Memory B cell (primary cell): ENCODE data around the gene KDM6B.

Experiments used
- ATAC-seq: fragments of 150-1000 bp; cut with Tn5 transposase; 2 replicates; pipeline ENCODE4 v1.10.0; 2021; ENCODE audit warnings: low read depth, mild to moderate bottlenecking, moderate library complexity
- DNase-seq, 2 donors: peaks; one replicate each; pipeline ENCODE4 v3.0.0; 2022; ENCODE audit warnings: low spot score in 2 of 2
- H3K27ac Mint-ChIP-seq: one replicate; pipeline ENCODE4 v1.8.0; 2022; ENCODE audit warnings: mild to moderate bottlenecking, moderate library complexity, mixed read lengths
- H3K27me3 Mint-ChIP-seq: one replicate; pipeline ENCODE4 v1.8.0; 2022; ENCODE audit warnings: mixed read lengths
- H3K36me3 Mint-ChIP-seq: one replicate; pipeline ENCODE4 v1.8.0; 2022; ENCODE audit warnings: mild to moderate bottlenecking, mixed read lengths
- H3K4me1 Mint-ChIP-seq: one replicate; pipeline ENCODE4 v1.8.0; 2022; ENCODE audit warnings: mixed read lengths
- H3K4me3 Mint-ChIP-seq: one replicate; pipeline ENCODE4 v1.8.0; 2022; ENCODE audit warnings: mild to moderate bottlenecking, moderate library complexity, mixed read lengths
- H3K9me3 Mint-ChIP-seq: one replicate; pipeline ENCODE4 v1.8.0; 2022; ENCODE audit warnings: mixed read lengths

Gene KDM6B

DNA sequence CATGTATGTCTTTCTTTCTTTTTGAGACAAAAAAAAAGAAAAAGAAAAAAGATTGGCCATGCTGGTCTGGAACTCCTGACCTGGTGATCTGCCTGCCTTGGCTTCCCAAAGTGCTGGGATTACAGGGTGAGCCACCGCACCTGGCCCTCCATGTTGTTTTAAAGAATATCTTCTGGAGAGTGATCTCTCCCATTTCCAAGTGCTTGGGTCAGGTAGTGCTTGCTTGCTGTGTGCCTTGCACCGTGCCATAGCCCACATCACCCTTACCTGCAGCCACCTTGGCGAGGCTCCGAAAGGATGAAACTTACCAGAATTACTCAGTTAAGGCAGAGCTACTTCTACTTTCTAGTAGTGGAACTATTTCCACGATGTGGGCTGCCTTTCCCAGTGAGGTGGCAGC is 19.0 kb upstream of the KDM6B start:
- H3K27me3 Mint-ChIP-seq = peaks cover 2% of the 10 kb centered on the region
- H3K4me1 Mint-ChIP-seq = no peaks in the 10 kb centered on the region
- no peak for ATAC-seq
- H3K9me3 Mint-ChIP-seq = no peaks in the 10 kb centered on the region
- H3K4me3 Mint-ChIP-seq = no peak overlapping the region
- no peak overlapping the region for H3K27ac Mint-ChIP-seq
- H3K36me3 Mint-ChIP-seq = no peaks in the 10 kb centered on the region
- DNase-seq = no peak

DNA sequence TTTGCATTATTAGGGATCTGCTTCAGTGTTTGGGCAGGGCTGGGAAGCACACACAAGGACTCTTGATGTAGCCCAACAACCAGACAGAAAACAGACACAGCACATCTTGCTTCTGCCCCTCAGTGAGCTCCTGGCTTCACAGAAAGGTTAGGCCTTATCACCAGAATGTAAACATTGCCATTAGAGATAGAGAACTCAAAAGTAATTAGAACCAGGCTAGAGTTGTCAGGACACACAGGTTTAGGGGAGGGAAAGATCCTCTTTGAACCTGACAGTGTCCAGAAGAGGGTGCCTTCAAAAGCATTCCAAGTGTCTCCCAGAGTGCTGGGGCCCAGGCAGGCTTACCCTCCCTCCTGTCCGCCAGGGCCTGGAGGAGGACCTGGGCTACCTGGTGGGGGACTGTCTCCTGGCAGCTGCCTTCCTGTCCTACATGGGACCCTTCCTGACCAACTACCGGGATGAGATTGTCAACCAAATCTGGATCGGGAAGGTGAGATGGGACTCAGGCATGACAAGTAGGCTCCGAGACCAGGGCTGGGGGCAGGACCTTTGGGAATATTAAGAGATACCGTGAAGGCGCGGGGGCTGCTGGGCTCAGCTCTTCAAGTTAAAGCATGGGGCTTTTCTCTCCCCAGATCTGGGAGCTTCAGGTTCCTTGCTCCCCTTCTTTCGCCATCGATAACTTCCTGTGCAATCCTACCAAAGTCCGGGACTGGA is 16.9 kb upstream of the KDM6B start:
- H3K36me3 Mint-ChIP-seq = no peaks in the 10 kb centered on the region
- no peak overlapping the region for H3K4me3 Mint-ChIP-seq
- peaks cover 4% of the 10 kb centered on the region for H3K27me3 Mint-ChIP-seq
- H3K27ac Mint-ChIP-seq = no peak overlapping the region
- ATAC-seq (no peak), DNase-seq (no peak)
- H3K4me1 Mint-ChIP-seq = no peaks in the 10 kb centered on the region
- no peaks in the 10 kb centered on the region for H3K9me3 Mint-ChIP-seq

DNA sequence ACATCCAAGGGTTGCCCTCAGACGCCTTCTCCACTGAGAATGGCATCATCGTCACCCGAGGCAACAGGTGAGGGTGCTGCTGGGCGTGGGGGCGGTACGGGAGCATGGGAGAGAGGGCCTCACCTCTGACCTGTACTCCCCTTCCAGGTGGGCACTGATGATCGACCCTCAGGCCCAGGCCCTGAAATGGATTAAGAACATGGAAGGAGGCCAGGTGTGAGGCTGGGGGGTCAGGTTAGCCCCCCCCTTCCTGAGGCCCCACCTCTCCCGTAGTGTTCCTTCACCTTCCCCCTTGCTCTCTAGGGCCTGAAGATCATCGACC is 16.4 kb upstream of the KDM6B start:
- Mint-ChIP-seq H3K36me3 (no peaks in the 10 kb centered on the region), H3K9me3 (no peaks in the 10 kb centered on the region), H3K4me3 (no peak overlapping the region), H3K27me3 (peaks cover 4% of the 10 kb centered on the region), H3K27ac (no peak overlapping the region), H3K4me1 (no peaks in the 10 kb centered on the region)
- ATAC-seq (no peak), DNase-seq (no peak)

DNA sequence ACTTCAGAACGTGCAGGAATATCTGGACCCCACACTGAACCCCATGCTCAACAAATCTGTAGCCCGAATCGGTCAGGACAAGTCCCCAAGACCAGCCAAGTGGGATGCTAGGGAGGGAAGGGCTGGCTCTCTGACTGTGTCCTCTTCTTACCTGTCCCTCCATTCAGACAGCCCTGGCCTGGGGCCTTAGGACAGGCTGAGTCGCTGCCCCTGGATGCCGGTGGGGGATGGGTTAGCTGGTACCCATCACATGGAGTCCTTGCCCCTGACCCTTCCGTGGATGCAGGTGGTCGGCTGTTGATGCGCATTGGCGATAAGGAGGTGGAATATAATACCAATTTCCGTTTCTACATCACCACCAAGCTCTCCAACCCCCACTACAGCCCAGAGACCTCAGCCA is 16.0 kb upstream of the KDM6B start:
- Mint-ChIP-seq H3K27me3 (peaks cover 4% of the 10 kb centered on the region), H3K9me3 (no peaks in the 10 kb centered on the region), H3K4me1 (no peaks in the 10 kb centered on the region), H3K36me3 (no peaks in the 10 kb centered on the region), H3K4me3 (no peak overlapping the region), H3K27ac (no peak overlapping the region)
- DNase-seq = no peak
- ATAC-seq = no peak

DNA sequence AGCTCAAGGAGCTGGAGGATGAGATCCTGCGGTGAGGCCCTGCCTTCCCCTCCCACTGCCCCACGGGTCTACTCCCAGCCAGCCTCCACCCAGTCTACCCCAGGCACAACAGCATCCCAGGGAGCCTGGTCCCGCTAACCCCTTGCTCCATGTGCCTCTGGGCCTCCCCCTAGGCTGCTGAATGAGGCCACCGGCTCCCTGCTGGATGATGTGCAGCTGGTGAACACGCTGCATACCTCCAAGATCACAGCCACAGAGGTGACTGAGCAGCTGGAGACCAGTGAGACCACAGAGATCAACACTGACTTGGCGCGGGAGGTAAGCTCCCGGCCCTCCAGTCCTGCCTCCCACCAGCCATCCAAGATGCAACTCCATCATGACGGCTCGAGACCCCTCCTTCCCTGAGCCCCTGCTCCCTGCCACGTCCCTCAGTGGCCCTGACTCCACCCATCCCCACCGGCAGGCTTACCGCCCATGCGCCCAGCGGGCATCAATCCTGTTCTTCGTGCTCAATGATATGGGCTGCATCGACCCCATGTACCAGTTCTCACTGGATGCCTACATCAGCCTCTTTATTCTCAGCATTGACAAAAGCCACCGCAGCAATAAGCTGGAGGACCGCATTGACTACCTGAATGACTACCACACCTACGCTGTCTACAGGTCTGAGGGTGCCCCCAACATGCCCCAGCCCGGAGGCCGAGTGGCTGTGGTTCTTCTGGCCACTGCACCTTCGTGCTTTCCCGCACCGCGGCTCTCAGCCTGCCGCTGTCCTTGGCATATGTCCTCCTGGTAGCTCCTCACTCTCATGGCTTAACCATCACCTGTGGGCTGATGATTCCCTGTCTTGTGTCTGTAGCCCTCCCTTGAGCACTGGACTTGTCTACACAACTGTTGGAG is 15.0 kb upstream of the KDM6B start:
- DNase-seq (no peak), ATAC-seq (no peak)
- Mint-ChIP-seq H3K36me3 (no peaks in the 10 kb centered on the region), H3K4me1 (no peaks in the 10 kb centered on the region), H3K27ac (no peak overlapping the region), H3K9me3 (no peaks in the 10 kb centered on the region), H3K4me3 (no peak overlapping the region), H3K27me3 (peaks cover 6% of the 10 kb centered on the region)

DNA sequence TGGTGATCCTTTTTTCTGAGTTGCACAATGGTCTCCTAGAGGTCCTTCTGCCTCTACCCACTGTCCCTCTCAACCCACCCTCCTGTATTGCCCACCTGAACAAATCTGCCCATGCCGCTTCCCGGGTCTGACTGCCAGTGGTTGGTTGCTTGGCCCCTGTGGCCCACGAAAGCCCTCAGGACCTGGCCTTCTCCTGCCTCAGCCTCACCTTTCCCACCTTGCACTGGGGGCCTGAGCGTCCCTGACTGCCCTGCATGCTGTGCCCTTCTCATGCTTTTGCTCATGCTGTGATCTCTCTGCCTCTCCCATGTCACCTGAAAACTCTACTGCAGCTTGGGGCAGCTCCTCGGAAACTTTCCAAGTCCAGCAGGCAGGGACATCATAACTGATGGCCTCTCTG is 13.8 kb upstream of the KDM6B start:
- H3K4me3 Mint-ChIP-seq = no peak overlapping the region
- ATAC-seq = no peak
- no peaks in the 10 kb centered on the region for H3K4me1 Mint-ChIP-seq
- H3K9me3 Mint-ChIP-seq = no peaks in the 10 kb centered on the region
- DNase-seq = no peak
- H3K36me3 Mint-ChIP-seq = no peaks in the 10 kb centered on the region
- H3K27ac Mint-ChIP-seq = no peak overlapping the region
- peaks cover 6% of the 10 kb centered on the region for H3K27me3 Mint-ChIP-seq

DNA sequence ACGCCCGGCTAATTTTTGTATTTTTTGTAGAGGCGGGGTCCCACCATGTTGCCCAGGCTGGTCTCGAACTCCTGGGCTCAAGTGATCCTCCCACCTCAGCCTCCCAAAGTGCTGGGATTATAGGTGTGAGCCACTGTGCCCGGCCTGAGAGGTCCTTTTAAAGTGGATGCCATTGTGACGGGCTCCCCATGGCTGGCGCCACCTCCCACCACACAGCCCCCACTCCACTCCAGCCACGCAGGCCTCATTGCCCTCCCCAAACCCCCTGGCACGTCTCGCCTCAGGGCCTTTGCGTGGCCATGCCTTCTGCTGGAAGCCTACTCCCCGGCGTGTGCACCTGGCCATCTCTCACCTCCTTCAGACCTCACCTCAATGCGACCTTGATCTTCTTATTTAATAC is 11.9 kb upstream of the KDM6B start:
- Mint-ChIP-seq H3K9me3 (no peaks in the 10 kb centered on the region), H3K27me3 (peaks cover 4% of the 10 kb centered on the region), H3K4me3 (no peak overlapping the region), H3K4me1 (no peaks in the 10 kb centered on the region), H3K27ac (no peak overlapping the region), H3K36me3 (no peaks in the 10 kb centered on the region)
- no peak for DNase-seq
- no peak for ATAC-seq

DNA sequence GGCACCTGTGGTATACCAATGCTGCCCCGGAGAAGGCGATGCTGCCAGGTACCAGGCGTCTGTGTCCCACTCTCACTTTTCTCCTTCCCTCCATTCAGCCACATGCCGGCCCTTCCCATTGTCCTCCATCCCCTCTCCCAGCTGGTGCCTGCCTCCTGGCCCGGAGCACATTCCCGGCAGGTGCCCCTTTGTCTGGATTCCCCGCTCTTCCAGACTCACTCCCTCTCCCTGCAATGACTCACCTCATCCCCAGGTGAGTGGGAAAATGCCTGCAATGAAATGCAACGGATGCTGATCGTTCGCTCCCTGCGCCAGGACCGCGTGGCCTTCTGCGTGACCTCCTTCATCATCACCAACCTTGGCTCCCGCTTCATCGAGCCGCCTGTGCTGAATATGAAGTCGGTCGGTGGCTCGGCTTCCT is 10.4 kb upstream of the KDM6B start:
- Mint-ChIP-seq H3K4me1 (no peaks in the 10 kb centered on the region), H3K4me3 (no peak overlapping the region), H3K9me3 (no peaks in the 10 kb centered on the region), H3K27me3 (peaks cover 4% of the 10 kb centered on the region), H3K27ac (no peak overlapping the region), H3K36me3 (no peaks in the 10 kb centered on the region)
- ATAC-seq (no peak), DNase-seq (no peak)

DNA sequence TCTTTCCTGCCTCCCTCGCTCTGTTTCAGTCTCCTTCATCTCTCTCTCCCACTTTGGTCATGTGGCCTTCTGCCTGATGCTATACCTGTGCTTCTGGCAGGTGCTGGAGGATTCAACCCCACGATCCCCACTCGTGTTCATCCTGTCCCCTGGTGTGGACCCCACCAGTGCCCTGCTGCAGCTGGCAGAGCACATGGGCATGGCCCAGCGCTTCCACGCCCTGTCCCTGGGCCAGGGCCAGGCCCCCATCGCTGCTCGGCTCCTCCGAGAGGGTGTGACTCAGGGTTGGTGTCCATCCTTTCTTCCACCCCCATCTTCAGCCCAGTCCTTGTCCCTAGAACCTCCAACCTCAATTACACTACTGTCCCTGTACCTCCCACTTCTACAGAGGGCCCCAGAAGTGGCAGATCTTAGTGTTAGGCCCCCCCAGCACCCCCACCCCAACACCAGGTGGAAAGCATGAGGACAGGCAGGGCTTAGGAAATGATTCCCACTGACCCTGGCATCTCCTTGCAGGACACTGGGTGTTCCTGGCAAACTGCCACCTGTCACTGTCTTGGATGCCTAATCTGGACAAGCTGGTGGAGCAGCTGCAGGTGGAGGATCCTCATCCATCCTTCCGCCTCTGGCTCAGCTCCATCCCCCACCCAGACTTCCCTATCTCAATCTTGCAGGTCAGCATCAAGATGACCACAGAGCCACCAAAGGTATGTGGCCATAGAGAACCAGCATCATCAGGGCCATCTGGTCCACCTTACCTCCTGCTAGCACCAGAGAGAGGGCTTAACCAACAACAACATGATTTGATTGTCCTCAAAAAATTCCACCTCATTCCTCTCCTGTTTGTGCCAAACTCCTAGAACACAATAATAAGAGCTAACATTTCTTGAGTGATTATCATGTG is 9.7 kb upstream of the KDM6B start:
- no peaks in the 10 kb centered on the region for H3K36me3 Mint-ChIP-seq
- peaks cover 6% of the 10 kb centered on the region for H3K27me3 Mint-ChIP-seq
- no peak overlapping the region for H3K4me3 Mint-ChIP-seq
- no peak for DNase-seq
- ATAC-seq = no peak
- H3K9me3 Mint-ChIP-seq = no peaks in the 10 kb centered on the region
- no peak overlapping the region for H3K27ac Mint-ChIP-seq
- no peaks in the 10 kb centered on the region for H3K4me1 Mint-ChIP-seq

DNA sequence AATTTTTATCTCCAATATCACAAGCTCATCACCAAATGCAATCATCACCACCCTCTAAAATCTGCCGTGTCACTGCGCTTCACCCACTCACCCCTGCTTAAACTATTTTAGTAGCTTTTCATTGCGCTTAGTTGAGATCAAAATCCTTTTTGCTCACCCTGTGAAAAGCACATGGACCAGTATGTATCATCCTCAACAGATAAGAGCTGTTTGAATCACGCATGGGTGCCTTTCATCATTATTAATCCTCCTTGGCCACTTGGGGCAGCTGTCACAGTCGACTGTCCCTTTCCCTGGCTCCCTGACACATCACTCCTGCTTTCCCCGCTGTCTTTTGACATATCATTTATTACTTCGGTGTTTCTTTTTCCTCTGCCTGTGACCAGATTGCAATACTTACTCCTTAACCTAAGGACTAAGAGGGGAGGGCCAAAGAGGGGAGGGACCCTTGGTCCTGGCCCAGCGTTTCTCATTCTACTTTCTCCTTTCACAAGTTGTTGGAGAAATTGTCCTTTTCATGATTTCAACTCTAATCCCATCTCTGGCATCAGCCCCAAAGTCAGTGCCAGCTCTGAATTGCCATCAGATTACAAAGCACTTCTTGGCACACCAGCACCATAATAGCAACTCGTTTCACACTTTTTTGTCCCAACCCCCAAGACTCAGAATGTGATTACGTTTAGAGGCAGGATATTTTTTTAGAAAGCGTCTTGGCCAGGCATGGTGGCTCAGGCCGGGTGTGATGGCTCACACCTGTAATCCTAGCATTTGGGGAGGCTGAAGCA is 8.6 kb upstream of the KDM6B start:
- Mint-ChIP-seq H3K4me1 (no peaks in the 10 kb centered on the region), H3K27me3 (peaks cover 7% of the 10 kb centered on the region), H3K9me3 (no peaks in the 10 kb centered on the region), H3K4me3 (no peak overlapping the region), H3K27ac (no peak overlapping the region), H3K36me3 (no peaks in the 10 kb centered on the region)
- DNase-seq = no peak
- no peak for ATAC-seq

DNA sequence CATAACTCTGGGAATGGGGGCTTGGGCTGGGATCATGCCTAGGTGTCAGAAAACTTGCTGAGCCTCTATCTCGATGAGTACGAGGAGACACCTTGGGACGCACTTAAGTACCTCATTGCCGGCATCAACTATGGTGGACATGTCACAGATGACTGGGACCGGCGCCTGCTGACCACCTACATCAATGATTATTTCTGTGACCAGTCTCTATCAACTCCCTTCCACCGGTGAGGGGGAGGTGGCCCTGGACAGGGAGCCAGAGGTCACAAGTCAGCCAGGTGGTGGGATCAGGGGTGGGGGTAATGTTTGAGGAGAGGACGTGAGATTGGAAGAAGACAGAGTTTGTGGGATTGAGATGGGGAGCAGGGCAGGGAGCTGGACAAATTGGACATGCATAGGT is 3.4 kb upstream of the KDM6B start:
- Mint-ChIP-seq H3K9me3 (no peaks in the 10 kb centered on the region), H3K27me3 (peaks cover 15% of the 10 kb centered on the region), H3K36me3 (no peaks in the 10 kb centered on the region), H3K4me3 (no peak overlapping the region), H3K27ac (no peak overlapping the region), H3K4me1 (peaks cover 9% of the 10 kb centered on the region)
- ATAC-seq (no peak), DNase-seq (no peak)

DNA sequence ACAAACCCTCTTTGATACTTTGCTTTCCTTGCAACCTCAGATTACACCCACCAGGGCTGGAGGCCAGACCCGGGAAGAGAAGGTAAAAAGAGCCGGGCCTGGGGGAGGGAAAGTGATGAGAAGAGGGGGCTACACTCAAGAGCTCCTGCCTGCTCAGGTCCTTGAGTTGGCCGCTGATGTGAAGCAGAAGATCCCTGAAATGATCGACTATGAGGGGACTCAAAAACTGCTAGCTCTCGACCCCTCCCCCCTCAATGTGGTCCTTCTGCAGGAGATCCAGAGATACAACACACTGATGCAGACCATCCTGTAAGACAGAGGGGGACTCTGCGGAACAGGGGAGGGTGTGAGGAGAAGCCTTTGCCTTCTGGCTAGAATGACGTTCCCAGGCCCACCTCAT is 2.8 kb upstream of the KDM6B start:
- ATAC-seq = no peak
- H3K4me3 Mint-ChIP-seq = no peak overlapping the region

DNA sequence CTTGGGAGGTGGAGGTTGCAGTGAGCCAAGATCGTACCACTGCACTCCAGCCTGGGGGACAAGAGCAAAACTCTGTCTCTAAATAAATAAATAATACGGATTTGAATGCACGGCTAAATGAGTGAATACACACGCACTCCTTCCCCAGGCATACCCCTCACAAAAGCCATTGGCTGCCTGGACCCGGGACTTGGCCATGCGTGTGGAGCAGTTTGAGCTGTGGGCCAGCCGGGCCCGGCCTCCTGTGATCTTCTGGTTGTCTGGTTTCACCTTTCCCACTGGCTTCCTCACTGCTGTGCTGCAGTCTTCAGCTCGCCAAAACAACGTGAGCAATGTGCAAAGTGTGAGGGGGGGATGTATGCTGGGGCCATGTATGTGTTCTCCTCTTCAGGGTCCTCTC is 1.6 kb upstream of the KDM6B start:
- ATAC-seq (no peak), DNase-seq (no peak)
- Mint-ChIP-seq H3K27me3 (peaks cover 15% of the 10 kb centered on the region), H3K36me3 (no peaks in the 10 kb centered on the region), H3K4me3 (no peak overlapping the region), H3K9me3 (no peaks in the 10 kb centered on the region), H3K27ac (no peak overlapping the region), H3K4me1 (peaks cover 23% of the 10 kb centered on the region)

More for the DNA sequence above, 2.8 kb upstream of the KDM6B start:
- Mint-ChIP-seq H3K27me3 (peaks cover 15% of the 10 kb centered on the region), H3K36me3 (no peaks in the 10 kb centered on the region), H3K9me3 (no peaks in the 10 kb centered on the region), H3K27ac (no peak overlapping the region), H3K4me1 (peaks cover 12% of the 10 kb centered on the region)
- DNase-seq = no peak
